Activated CD4-positive, alpha-beta T cell treated with anti-CD3 and anti-CD28 coated beads, Interleukin-2, Interleukin-6, amounts not matched to agents 100 ng/mL and 50 ng/mL, durations not matched to agents 16 hours and 8 hours (primary cell): ENCODE measurements around the gene ERBB4.
"Not testable (repeated sequence)": the region's sequence is repeated elsewhere in the genome, so short reads cannot be mapped to it uniquely, and the experiment has no call there.

Source experiments
- DNase-seq: peaks from one replicate; pipeline ENCODE4 v3.0.0-alpha.2; 2020

Gene ERBB4

GRCh38 chr2:211665299-211665698, 873.3 kb downstream of the ERBB4 start:
- DNase-seq, result no peak

GRCh38 chr2:211664321-211664720, 874.3 kb downstream of the ERBB4 start:
- DNase-seq, result no peak

GRCh38 chr2:211654211-211654780, 884.3 kb downstream of the ERBB4 start:
- DNase-seq, result no peak

DNA sequence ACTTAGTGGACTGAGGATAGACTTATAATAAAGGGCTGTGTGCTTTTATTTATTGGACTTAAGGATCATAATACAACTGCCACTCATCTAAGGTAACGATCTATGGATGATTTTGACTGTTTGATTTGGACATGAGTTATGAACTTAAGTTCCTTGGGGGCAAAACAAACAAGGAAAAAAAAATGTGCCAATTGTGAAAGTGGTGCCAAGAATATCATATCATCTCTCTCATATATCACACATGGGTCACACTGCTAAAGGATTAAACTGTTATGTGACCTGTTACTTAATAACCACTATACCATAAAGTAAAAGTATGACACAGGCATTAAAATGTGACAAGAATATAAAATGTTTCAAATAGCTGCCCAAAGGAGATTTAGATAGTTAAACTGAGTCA, 886.3 kb downstream of the ERBB4 start:
- no peak for DNase-seq

DNA sequence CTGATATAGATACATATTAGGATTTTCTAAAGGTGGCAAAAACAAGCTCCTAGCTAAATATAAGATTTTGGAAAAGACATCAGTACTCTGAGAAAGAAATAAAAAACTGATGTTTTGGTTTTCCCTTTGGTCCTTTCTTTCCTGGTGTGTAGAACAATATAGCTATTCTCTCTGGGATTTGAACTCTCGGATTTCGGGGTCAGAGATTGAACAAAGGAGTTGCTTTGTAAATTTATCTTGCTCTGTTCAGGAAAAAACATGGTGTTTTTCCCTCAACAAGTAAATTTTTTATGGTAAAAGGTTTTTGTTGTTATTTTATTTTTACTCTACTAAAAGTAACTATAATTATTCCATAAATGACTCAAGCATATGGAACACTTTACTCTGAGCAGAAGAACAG, 889.3 kb downstream of the ERBB4 start:
- DNase-seq, result no peak

GRCh38 chr2:211631503-211631902, 907.1 kb downstream of the ERBB4 start:
- no peak for DNase-seq

DNA sequence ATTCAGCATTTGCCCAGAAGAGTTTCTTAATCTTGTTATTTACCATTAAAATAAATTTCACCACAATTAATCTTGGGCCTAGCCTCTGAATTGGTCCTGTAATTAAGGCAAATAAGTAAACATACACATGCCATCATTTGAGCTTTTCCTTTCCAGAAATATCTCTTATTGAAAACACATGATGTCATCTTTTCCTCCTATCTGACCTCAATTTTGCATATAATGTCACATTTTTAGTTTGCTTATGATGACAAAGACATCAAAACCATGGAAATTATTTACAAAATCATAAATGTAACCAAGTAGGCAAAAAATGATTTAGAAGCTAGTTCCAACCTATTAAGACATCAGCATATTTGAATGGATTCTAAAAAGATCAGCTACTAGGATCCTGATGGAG, 915.5 kb downstream of the ERBB4 start:
- DNase-seq, result no peak

GRCh38 chr2:211620986-211621385, 917.6 kb downstream of the ERBB4 start:
- no peak for DNase-seq

- DNase-seq, result no peak
Measured at GRCh38 chr2:211617803-211618202, 920.8 kb downstream of the ERBB4 start.

GRCh38 chr2:211611621-211612020, 927.0 kb downstream of the ERBB4 start:
- no peak for DNase-seq

DNA sequence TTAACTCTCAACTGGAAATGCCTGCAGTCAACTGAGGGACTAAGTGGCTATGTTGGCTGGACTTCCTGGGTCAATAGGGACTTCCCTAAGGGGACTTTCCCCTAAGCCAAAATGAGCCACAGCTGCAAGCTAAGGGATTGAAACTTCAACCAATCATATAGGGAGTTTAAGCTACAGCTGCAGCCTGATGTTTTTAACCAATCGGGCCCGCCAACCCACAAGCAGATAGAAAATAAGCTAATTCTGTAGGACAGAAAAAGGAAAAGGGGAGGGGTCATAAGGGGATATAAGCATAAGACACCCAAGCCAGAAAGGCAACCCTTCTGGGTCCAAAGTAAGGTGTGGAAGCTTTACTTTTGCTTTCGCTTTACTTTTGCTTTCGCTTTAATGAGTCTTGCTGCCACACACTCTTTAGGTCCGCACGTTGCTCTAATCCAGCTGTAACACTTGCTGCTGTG, 927.5 kb downstream of the ERBB4 start:
- peak; percentile 20 for DNase-seq

DNA sequence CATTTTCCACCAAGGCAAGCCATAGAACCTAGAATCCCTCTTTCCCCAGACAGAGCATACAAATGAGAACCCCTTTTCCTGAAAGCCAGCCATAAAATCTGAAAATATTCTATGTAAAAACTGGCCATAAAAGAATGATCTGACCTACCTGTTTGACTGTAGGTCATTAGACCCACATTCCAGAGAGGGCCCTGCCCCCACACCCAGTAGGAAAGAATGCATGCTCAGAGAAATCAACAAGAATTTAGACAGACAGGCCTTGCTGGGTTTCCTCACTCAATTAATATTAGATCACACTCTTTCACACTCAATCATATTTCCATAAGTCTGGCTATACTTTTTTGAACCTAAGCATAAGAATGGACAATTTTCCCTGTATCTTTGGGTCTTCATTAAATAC, 929.5 kb downstream of the ERBB4 start:
- DNase-seq, result no peak

DNA sequence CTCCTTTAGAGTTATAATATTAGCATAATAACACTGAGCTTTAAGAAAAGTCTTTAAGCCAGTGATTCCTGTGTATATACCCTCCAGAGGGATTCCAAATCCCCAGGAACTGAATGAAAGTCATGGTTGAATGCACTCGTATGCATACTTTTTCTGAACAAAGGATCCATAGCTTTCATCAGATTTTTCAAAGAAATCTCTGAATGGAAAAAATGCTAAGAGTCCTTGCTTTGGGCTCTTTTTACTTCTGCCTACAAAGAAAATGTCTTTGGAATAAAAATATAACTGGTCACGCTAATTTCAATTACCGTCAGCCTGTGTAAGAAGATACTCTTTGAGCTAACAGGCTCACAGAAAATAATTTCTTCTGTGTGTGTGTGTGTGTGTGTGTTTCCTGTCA, 939.5 kb downstream of the ERBB4 start:
- no peak for DNase-seq

DNA sequence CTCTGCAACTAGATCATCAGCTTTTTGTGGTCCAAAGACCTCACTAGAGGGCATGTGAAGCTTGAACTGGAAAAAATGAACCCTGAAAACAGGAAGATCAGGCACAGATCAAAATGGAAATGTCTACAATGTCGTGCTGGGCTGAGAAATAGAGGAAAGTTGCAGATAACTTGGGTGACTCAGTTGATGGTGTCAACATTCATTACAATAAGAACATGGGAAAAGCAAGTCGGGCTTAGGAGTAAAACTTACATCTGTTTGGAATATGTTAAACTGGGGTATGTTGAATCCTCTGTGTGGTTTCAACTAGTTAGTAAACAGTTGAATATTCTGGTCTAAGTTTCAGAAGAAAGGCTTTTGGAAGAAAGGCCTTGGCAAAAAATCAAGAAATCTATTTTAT, 940.4 kb downstream of the ERBB4 start:
- no peak for DNase-seq

DNA sequence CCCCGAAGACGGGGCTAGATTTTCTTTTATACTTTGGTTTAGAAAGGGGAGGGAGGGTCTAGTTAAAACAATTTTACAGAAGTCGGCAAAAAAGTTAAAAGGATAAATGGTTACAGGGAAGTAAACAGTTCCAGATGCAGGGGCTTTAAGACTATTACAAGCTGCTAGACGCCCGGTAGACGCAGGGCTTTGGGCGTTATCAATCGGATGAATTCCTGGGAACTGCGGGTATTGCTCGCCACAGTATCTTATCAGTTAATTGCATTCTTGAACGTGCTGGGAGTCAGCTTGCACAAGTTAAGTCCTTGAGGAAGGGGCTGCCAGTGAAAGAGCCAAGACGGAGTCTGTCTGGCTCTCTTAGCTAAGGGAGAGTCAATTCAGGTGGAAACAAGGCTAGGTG, 946.6 kb downstream of the ERBB4 start:
- not testable (repeated sequence) for DNase-seq

DNA sequence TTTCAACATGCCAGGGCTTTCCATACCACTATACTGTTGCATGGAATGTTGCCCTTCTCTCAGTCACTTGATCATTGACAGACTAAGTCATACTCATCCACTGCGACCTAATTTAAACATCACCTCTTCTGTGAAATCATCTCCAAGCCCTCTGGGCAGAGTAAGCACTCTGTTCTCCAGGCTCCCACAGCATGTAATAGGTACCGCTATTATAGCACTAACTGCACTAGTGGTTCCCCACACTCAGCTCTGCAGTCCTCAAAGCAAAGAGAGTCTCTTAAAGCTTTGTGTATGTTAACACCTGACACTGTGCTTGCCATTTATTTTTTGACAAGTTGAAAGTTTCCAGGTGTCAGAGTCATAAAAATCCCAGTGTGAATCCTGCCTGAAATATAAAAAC, 947.2 kb downstream of the ERBB4 start:
- no peak for DNase-seq

DNA sequence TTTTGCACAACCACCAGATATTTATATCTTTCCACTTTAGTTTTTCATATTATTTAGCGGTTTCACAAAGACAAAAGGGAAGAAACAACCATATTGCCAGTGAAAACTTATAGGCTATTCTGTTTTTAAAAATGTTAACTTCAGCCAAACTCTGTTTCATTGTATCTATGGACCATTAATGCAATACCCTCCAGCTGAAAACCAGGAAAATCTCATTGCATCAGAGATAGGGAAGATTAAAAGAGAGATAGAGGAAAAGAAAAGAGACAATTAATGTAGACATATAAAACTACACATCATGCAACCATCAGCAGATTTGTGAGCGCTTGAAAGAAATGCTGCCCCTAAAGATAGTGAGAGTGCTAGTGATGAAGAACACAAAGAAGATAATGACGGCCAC, 970.2 kb downstream of the ERBB4 start:
- DNase-seq, result no peak

DNA sequence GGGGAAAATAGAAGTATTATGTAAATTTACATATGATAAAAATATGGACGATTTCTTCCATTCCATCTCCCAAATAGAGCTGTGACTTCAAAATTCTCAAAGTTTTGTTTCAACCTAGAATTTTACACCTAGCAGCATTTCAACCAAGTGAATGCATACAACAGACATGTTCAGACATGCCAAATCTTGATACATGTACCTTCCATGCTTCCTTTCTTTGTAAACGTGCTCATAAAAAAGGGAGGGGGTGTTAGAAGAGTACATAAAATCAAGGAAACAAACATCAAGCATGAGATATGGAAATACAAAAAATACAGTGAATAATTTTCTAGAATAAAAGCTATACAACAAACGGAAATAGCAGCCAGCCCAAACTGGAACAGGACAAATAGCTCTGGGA, 974.2 kb downstream of the ERBB4 start:
- no peak for DNase-seq

DNA sequence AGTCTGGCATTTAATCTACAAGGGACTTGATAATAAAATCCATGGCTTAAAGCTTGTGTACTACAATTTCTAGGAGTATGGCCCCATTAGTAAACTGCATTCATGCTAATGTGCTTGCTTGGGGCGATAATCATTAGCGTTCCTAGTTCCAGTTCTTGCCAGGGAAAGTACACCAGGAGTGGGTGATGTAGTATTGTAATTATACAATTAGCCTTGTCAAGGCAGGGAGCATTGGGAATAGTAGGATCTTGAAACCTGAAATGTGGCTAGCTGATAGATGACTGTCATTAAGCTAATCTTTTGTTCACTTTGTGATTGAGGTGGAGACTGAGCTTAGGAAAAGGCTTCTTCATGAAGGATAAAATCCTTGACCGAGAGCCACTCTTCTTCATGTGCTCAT, 993.0 kb downstream of the ERBB4 start:
- no peak for DNase-seq

DNA sequence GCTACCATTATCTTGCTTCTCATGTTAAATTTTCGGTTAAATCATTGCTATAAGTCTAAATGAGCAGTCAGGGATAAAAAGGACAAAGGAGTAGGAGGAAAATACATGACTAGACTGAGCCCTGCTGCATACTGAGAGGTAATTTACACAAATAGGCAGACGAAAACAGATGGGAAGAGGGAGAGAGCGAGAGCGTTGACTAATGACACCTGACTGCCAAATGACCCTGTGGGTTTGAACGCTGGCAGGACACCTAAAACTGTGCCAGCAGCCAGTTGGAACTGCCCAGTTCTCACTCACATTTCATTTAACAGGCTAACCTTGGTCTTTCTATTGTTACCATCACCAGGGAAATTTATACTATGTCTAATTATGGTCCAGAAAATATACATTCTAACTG, 1004.0 kb downstream of the ERBB4 start:
- no peak for DNase-seq

- DNase-seq, result not testable (repeated sequence)
Measured at GRCh38 chr2:211524248-211524647, 1014.4 kb downstream of the ERBB4 start.

DNA sequence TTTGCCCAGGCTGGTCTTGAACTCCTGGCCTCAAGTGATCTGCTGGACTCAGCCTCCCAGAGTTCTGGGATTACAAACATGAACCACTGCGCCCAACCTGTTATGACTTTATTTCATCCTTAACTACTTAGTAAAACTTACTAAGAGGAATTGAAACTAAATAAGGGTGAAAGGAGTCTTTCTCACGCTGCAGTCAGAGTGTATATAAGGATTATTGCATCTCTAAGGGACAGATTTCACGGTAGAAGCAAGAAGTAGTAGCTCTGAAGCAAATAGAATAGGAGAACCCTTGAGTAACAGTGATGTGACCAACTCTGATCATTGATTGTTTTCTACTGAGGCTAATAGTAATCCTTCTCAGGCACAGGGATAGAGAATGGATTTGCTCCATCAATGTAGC, 1022.1 kb downstream of the ERBB4 start:
- no peak for DNase-seq

DNA sequence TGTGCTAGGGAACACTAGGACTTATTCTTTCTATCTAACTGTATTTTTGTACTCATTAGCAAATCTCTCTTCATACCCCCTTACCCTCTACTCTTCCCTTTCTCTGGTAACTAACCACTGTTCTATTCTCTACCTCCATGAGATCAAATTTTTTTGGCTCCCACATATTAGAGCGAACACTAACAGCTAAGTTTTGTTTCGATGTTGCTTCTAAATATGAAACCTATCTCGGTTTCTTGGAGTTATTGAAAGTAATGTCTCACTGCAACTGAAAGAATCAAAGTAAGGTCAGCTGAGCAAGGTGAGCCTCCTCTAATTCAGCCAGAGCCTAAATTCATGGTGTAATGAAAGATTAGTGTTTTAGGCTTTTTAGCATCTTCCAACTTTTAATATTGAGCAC, 1024.6 kb downstream of the ERBB4 start:
- DNase-seq, result no peak

- no peak for DNase-seq
Measured at GRCh38 chr2:211513446-211513845, 1025.2 kb downstream of the ERBB4 start.

DNA sequence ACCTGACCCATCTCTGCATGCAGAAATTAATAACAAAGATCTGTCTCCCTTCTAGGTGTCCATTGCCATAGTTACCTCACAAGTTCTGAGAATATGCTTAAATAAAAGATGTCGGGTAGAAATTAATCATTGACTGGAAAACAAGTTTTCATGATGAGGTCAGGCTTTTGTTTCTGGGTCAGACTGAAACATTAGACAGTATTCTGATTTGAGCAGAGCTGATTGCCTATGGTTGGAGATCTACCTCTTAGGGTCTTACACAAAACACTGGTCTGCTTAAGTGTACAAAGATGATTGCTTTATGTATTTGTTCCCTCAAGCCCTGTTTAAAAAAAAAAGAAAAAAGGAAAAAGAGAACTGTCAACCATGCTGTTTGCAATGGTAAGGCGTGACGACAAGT, 1025.8 kb downstream of the ERBB4 start:
- DNase-seq, result no peak

DNA sequence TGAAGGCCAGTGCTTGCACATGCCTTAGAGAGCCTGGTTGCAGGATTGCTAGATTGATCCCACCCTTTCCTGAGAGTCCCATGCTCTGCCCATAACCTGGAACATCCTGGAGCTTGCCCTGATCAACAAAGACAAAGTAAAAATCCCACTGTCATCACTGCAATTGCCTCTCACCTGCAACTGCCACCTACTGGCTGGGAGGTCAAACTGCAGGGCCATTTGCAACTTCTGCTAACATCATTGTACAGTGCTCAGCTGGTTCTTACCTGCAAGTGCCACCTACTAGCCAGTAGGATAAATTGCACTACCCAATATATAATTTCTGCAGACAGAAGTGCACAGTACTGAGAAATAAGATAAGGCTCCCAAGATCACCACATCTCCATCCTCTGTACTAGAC, 1034.7 kb downstream of the ERBB4 start:
- peak; percentile 6 for DNase-seq
